Mesenchymal stem cell (in vitro differentiated cells and primary cell): ENCODE data around the gene AFDN.
"Not testable (repeated sequence)": the region's sequence is repeated elsewhere in the genome, so short reads cannot be mapped to it uniquely, and the experiment has no call there.

ENCODE experiments used
- DNase-seq: peaks from one replicate; pipeline ENCODE4 v3.0.0-alpha.2; 2013
- H2AFZ ChIP-seq: one replicate; pipeline ENCODE4 v1.6.1; 2013; ENCODE audit warnings: low read depth, mild to moderate bottlenecking, control low read depth, inconsistent platforms, low read length, moderate library complexity
- H2AK5ac ChIP-seq: 2 replicates; pipeline ENCODE4 v1.6.1; 2013; ENCODE audit warnings: low read length, moderate library complexity, mild to moderate bottlenecking, inconsistent platforms; ENCODE audit not compliant: severe bottlenecking
- H2BK120ac ChIP-seq: one replicate; pipeline ENCODE4 v1.6.1; 2013; ENCODE audit warnings: low read depth, mild to moderate bottlenecking, inconsistent platforms, low read length, moderate library complexity
- H2BK12ac ChIP-seq, 2 experiments: one replicate each; pipeline ENCODE4 v1.6.1; 2013; ENCODE audit warnings: inconsistent platforms in 2 of 2, low read length in 2 of 2, mild to moderate bottlenecking in 2 of 2, moderate library complexity in 2 of 2, control low read depth in 1 of 2
- H2BK15ac ChIP-seq: one replicate; pipeline ENCODE4 v1.6.1; 2013; ENCODE audit warnings: mild to moderate bottlenecking, low read depth, inconsistent platforms; ENCODE audit not compliant: poor library complexity, severe bottlenecking
- H2BK5ac ChIP-seq: 2 replicates; pipeline ENCODE4 v1.6.1; 2013; ENCODE audit warnings: low read depth, mild to moderate bottlenecking, low read length, control low read depth, inconsistent platforms; ENCODE audit not compliant: poor library complexity, severe bottlenecking
- H3K14ac ChIP-seq, 2 experiments: one replicate each; pipeline ENCODE4 v1.6.1; 2013; ENCODE audit warnings: inconsistent platforms in 2 of 2, low read length in 2 of 2, control low read depth in 1 of 2, mild to moderate bottlenecking in 1 of 2, moderate library complexity in 1 of 2
- H3K18ac ChIP-seq, 2 experiments: one replicate each; pipeline ENCODE4 v1.6.1; 2013; ENCODE audit warnings: inconsistent platforms in 2 of 2, low read length in 2 of 2, control low read depth in 1 of 2, low read depth in 1 of 2, mild to moderate bottlenecking in 1 of 2
- H3K23ac ChIP-seq, 2 experiments: one replicate each; pipeline ENCODE4 v1.6.1; 2013; ENCODE audit warnings: inconsistent platforms in 2 of 2, low read length in 2 of 2, mild to moderate bottlenecking in 2 of 2, moderate library complexity in 2 of 2, control low read depth in 1 of 2
- H3K27ac ChIP-seq: 2 replicates; pipeline ENCODE4 v1.5.1; 2013; ENCODE audit warnings: mild to moderate bottlenecking, moderate library complexity, low read length, control low read depth, inconsistent platforms; ENCODE audit not compliant: poor library complexity, severe bottlenecking
- H3K27me3 ChIP-seq, 2 experiments: 2 replicates each; pipeline versions ENCODE4 v1.6.1 to v1.7.0; 2013; ENCODE audit warnings: low read length in 2 of 2, mild to moderate bottlenecking in 2 of 2, moderate library complexity in 2 of 2, control low read depth in 1 of 2, inconsistent platforms in 1 of 2; ENCODE audit not compliant: control insufficient read depth in 1 of 2, insufficient read depth in 1 of 2
- H3K36me3 ChIP-seq, 2 experiments: 2 replicates each; pipeline versions ENCODE4 v1.6.1 to v1.7.0; 2013; ENCODE audit warnings: low read length in 2 of 2, control low read depth in 1 of 2, inconsistent platforms in 1 of 2, low read depth in 1 of 2, mild to moderate bottlenecking in 1 of 2; ENCODE audit not compliant: insufficient read depth in 2 of 2, control insufficient read depth in 1 of 2
- H3K4ac ChIP-seq, 2 experiments: one replicate each; pipeline ENCODE4 v1.6.1; 2013; ENCODE audit warnings: inconsistent platforms in 2 of 2, low read length in 2 of 2, mild to moderate bottlenecking in 2 of 2, moderate library complexity in 2 of 2, control low read depth in 1 of 2, low read depth in 1 of 2
- H3K4me1 ChIP-seq: 2 replicates; pipeline ENCODE4 v1.6.1; 2013; ENCODE audit warnings: low read depth, low read length, control low read depth; ENCODE audit not compliant: control insufficient read depth, insufficient read depth
- H3K4me2 ChIP-seq: 2 replicates; pipeline ENCODE4 v1.6.1; 2013; ENCODE audit warnings: low read length, mild to moderate bottlenecking, inconsistent platforms; ENCODE audit not compliant: poor library complexity, severe bottlenecking
- H3K4me3 ChIP-seq, 2 experiments: 2 replicates each; pipeline versions ENCODE4 v1.5.1 to v1.7.0; 2013; ENCODE audit warnings: low read length in 2 of 2, mild to moderate bottlenecking in 2 of 2, control low read depth in 1 of 2, low read depth in 1 of 2; ENCODE audit not compliant: insufficient read depth in 1 of 2
- H3K79me1 ChIP-seq: replicated peaks from 2 replicates; pipeline ENCODE4 v1.6.1; 2013; ENCODE audit warnings: mild to moderate bottlenecking, control low read depth, low read length, inconsistent platforms; ENCODE audit not compliant: poor library complexity, severe bottlenecking
- H3K9ac ChIP-seq: 2 replicates; pipeline ENCODE4 v1.7.0; 2013; ENCODE audit warnings: mild to moderate bottlenecking, low read length, moderate library complexity
- H3K9me3 ChIP-seq: 2 replicates; pipeline ENCODE4 v1.7.0; 2013; ENCODE audit warnings: mild to moderate bottlenecking, low read length; ENCODE audit not compliant: control insufficient read depth
- H4K8ac ChIP-seq: one replicate; pipeline ENCODE4 v1.6.1; 2013; ENCODE audit warnings: inconsistent platforms, mild to moderate bottlenecking, low read length, moderate library complexity
- H4K91ac ChIP-seq: one replicate; pipeline ENCODE4 v1.6.1; 2013; ENCODE audit warnings: mild to moderate bottlenecking, low read length, inconsistent platforms
- WGBS: methylation state at CpG from one replicate; pipeline ENCODE4 v1.1.7; 2013; ENCODE audit warnings: mixed read lengths; 5-methylcytosine and 5-hydroxymethylcytosine counted together

AFDN gene

DNA sequence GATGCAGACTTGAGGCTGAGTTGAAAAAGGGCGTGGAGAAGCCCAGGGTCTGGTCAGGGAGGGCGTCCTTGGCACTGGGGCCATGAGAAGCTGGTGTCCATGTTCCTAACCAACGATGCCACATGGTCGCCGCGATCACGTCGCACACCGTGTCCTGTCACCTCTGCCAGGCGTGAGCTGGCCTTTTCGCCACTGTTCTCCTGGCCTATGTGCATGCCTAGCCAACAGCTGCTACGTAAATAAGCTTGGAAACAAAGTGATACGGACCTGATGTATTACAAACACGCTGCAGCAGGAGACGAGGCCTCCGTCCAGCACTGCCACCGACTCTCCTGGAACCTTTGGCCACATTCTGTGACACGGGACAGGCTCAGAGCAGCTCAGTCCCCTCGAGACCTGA, 148.7 kb downstream of the AFDN start:
- no peak overlapping the region for H3K4ac ChIP-seq

DNA sequence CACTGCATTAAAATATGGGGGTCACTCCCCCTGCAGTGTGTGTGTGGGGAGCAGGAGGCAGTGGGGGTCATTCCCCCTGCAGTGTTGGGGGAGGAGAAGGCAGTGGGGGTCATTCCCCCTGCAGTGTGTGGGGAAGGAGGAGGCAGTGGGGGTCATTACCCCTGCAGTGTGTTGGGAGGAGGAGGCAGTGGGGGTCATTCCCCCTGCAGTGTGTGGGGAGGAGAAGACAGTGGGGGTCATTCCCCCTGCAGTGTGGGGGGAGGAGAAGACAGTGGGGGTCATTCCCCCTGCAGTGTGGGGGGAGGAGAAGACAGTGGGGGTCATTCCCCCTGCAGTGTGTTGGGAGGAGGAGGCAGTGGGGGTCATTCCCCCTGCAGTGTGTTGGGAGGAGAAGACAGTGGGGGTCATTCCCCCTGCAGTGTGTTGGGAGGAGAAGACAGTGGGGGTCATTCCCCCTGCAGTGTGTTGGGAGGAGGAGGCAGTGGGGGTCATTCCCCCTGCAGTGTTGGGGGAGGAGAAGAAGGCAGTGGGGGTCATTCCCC, 149.5 kb downstream of the AFDN start:
- H3K23ac ChIP-seq, H3K14ac ChIP-seq, H2BK120ac ChIP-seq, H2BK12ac ChIP-seq, H2AK5ac ChIP-seq, H3K79me1 ChIP-seq, DNase-seq, H3K27me3 ChIP-seq, H2BK5ac ChIP-seq, H2BK15ac ChIP-seq, H4K8ac ChIP-seq, H3K4me3 ChIP-seq, H3K4me2 ChIP-seq, H3K18ac ChIP-seq, H3K9ac ChIP-seq, H3K9me3 ChIP-seq, H3K4ac ChIP-seq, H3K27ac ChIP-seq, H2AFZ ChIP-seq, H4K91ac ChIP-seq: not testable (repeated sequence)
- peaks cover 12% of the 10 kb centered on the region for H3K4me1 ChIP-seq
- peaks cover 0 to 17% of the 10 kb centered on the region in 2 experiments for H3K36me3 ChIP-seq

More for the DNA sequence above, 148.7 kb downstream of the AFDN start:
- no peak overlapping the region for H3K4me2 ChIP-seq
- no peak overlapping the region for H4K91ac ChIP-seq
- no peaks in the 10 kb centered on the region for H3K27me3 ChIP-seq
- no peak overlapping the region for H3K27ac ChIP-seq
- DNase-seq = no peak
- H3K23ac ChIP-seq = no peak overlapping the region
- H2BK120ac ChIP-seq = no peak overlapping the region
- no peak overlapping the region for H3K4me3 ChIP-seq
- WGBS = 97% methylated on average over 18 of the region's 19 CpGs
- no peak overlapping the region for H3K18ac ChIP-seq
- no peak overlapping the region for H2AFZ ChIP-seq
- H2AK5ac ChIP-seq = no peak overlapping the region
- no peak overlapping the region for H2BK5ac ChIP-seq
- H3K36me3 ChIP-seq = peaks cover 0 to 17% of the 10 kb centered on the region in 2 experiments
- no peak overlapping the region for H2BK15ac ChIP-seq
- H3K14ac ChIP-seq = no peak overlapping the region
- no peaks in the 10 kb centered on the region for H3K9me3 ChIP-seq
- H4K8ac ChIP-seq = no peak overlapping the region
- H3K4me1 ChIP-seq = peaks cover 10% of the 10 kb centered on the region
- peaks cover 3% of the 10 kb centered on the region for H3K79me1 ChIP-seq
- no peak overlapping the region for H3K9ac ChIP-seq
- H2BK12ac ChIP-seq = no peak overlapping the region

DNA sequence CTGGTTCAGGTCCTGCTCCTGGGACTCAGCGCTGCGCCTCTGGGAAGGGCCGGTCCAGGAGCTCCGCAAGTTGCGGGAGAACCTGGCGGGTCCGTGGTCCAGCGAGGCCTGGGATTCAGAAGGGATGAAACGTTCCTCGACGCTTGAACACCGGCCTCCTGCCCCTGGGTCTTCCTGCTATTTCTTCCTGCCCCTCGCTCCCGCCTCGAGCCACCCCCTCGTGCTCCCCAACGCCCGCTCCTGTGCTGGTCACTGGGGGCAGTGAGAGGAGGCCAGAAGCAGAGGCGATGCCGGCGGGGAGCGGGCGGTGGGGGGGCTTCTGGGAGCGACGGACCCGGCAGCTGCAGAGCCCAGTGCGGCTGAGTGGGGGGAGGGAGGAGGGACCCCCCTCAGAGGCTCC, 150.0 kb downstream of the AFDN start:
- H3K27me3 ChIP-seq = no peaks in the 10 kb centered on the region
- no peak overlapping the region for H3K4me2 ChIP-seq
- no peak overlapping the region for H2BK15ac ChIP-seq
- H2BK5ac ChIP-seq = no peak overlapping the region
- no peak overlapping the region for H3K4me3 ChIP-seq
- no peak overlapping the region for H4K91ac ChIP-seq
- no peak overlapping the region for H2AFZ ChIP-seq
- no peak overlapping the region for H3K27ac ChIP-seq
- H3K4me1 ChIP-seq = peaks cover 12% of the 10 kb centered on the region
- peaks cover 0 to 17% of the 10 kb centered on the region in 2 experiments for H3K36me3 ChIP-seq
- no peak overlapping the region for H3K4ac ChIP-seq
- H4K8ac ChIP-seq = no peak overlapping the region
- no peak overlapping the region for H3K14ac ChIP-seq
- H3K23ac ChIP-seq = no peak overlapping the region
- no peak overlapping the region for H2BK120ac ChIP-seq
- no peak for DNase-seq
- no peak overlapping the region for H3K9ac ChIP-seq
- no peaks in the 10 kb centered on the region for H3K9me3 ChIP-seq
- no peak overlapping the region for H2BK12ac ChIP-seq
- WGBS = 96% methylated on average over 27 of the region's 27 CpGs
- peaks cover 3% of the 10 kb centered on the region for H3K79me1 ChIP-seq
- H3K18ac ChIP-seq = no peak overlapping the region
- no peak overlapping the region for H2AK5ac ChIP-seq

DNA sequence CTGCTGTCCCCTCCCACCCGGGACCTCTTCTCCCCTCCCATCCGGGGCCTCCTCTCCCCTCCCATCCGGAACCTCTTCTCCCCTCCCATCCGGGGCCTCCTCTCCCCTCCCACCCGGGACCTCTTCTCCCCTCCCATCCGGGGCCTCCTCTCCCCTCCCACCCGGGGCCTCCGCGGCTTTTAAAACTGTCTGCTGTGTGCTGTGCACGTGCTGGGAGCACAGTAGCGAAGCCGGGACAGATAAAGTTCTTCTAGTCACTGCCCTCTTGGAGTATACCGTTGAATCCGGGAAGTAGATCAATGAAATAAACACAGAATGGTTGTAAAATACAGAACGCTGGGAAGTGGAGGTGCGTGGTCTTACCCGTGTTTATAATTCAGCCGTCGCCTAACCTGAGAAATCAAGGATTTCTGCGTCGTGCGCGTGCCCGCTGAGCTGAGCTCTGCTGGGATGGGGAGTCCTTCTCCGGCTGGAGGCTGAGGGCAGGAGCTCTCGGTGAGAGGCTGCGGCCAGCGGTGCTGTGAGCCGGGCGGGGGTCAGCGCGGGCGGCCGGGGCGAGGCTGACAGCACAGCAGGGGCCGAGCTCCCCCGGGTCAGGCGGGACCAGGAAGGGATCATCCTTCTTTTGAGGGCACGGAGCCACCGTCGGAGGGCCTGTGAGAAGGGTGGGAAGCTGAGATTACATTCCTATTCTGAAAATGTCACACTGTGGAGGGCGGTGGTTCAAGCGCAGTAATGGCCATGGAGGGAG, 151.2 kb downstream of the AFDN start:
- Histone ChIP-seq H3K18ac (no peak overlapping the region), H2BK120ac (no peak overlapping the region), H2BK12ac (peak overlapping the region in 1 of 2 experiments; percentile 55), H3K9ac (no peak overlapping the region), H3K23ac (no peak overlapping the region), H3K27me3 (no peaks in the 10 kb centered on the region), H3K4me3 (peak overlapping the region in 1 of 2 experiments; percentile 11), H4K91ac (no peak overlapping the region), H4K8ac (no peak overlapping the region), H3K36me3 (peaks cover 0 to 12% of the 10 kb centered on the region in 2 experiments), H2BK15ac (no peak overlapping the region), H3K4me2 (no peak overlapping the region), H3K4ac (no peak overlapping the region), H2AK5ac (no peak overlapping the region), H3K27ac (no peak overlapping the region), H3K79me1 (no peaks in the 10 kb centered on the region), H2AFZ (no peak overlapping the region), H3K9me3 (no peaks in the 10 kb centered on the region), H3K14ac (no peak overlapping the region), H2BK5ac (no peak overlapping the region), H3K4me1 (peaks cover 12% of the 10 kb centered on the region)
- no peak for DNase-seq
- 99% methylated on average over 43 of the region's 43 CpGs for WGBS
